Sigmoid colon (tissue), 7 donors: Measurements from ENCODE around the gene ELF4. TPM values are rescaled to one million over a fixed set of nuclear protein-coding genes. Genes with fewer than 3 reads are reported as not detected.
A peak's percentile ranks its signal among the peaks of the same experiment; 100 is the strongest.

Experiments used
- DNase-seq: peaks from one replicate; pipeline ENCODE4 v3.0.0-alpha.2; 2019
- H3K27ac ChIP-seq, 4 donors: fragments of 200-600 bp; sonication (generic); one replicate each; pipeline ENCODE4 v1.5.1; 2016 to 2019; ENCODE audit warnings: mild to moderate bottlenecking in 1 of 4
- H3K27me3 ChIP-seq, 3 donors: fragments of 200-600 bp; sonication (generic); one replicate each; pipeline ENCODE4 v1.5.1; 2019; ENCODE audit warnings: mild to moderate bottlenecking in 1 of 3
- H3K36me3 ChIP-seq, 4 donors: fragments of 200-600 bp; sonication (generic); one replicate each; pipeline ENCODE4 v1.5.1; 2016 to 2019
- H3K4me1 ChIP-seq, 4 donors: fragments of 200-600 bp; sonication (generic); one replicate each; pipeline ENCODE4 v1.5.1; 2017 to 2019
- H3K4me3 ChIP-seq, 4 donors: fragments of 200-600 bp; sonication (generic); one replicate each; pipeline ENCODE4 v1.5.1; 2017 to 2019; ENCODE audit warnings: mild to moderate bottlenecking in 2 of 4, moderate library complexity in 1 of 4
- H3K9me3 ChIP-seq, 4 donors: fragments of 200-600 bp in 3 of 4; sonication (generic) in 3 of 4; one replicate each; pipeline versions ENCODE4 v1.5.1 to v1.6.1; 2013 to 2019
- CTCF ChIP-seq, 4 experiments: fragments of 450-650 bp in 3 of 4; fragments of 200-600 bp in 1 of 4; IDR thresholded peaks; one replicate each; pipeline ENCODE4 v1.5.1; 2016 to 2019; ENCODE audit warnings: antibody characterized with exemption in 4 of 4, mild to moderate bottlenecking in 3 of 4, moderate library complexity in 2 of 4
- EP300 ChIP-seq, 4 donors: sonication (generic); formaldehyde crosslinking; IDR thresholded peaks; one replicate each; pipeline ENCODE4 v1.6.1; 2017; ENCODE audit warnings: antibody characterized with exemption in 4 of 4
- POLR2A ChIP-seq, 2 donors: fragments of 450-650 bp; IDR thresholded peaks; one replicate each; pipeline ENCODE4 v1.6.1; 2016; ENCODE audit warnings: antibody characterized with exemption in 2 of 2, mild to moderate bottlenecking in 2 of 2, moderate library complexity in 2 of 2
- POLR2AphosphoS5 ChIP-seq, 4 donors: sonication (generic); formaldehyde crosslinking; IDR thresholded peaks; one replicate each; pipeline ENCODE4 v1.6.1; 2017; ENCODE audit warnings: antibody characterized with exemption in 4 of 4
- WGBS, 2 donors: extraction: QIAGEN DNeasy Blood & Tissue Kit; methylation state at CpG; one replicate each; pipeline ENCODE4 v1.1.7; 2013; 5-methylcytosine and 5-hydroxymethylcytosine counted together
- intact Hi-C: fragments of 100-400 bp; cut with DNase I; formaldehyde crosslinking; loops from one replicate; pipeline ENCODE4 v1.15.1; 2023
- polyA plus RNA-seq, 3 donors: library from polyadenylated mRNA; stranded (reverse); fragments of 200-250 nt; gene quantifications; one replicate each; pipeline ENCODE4 v1.2.3, GENCODE V29; 2013
- total RNA-seq, 4 donors: library from RNA; depleted of rRNA; stranded (reverse); fragments of >200 nt; gene quantifications; one replicate each; pipeline ENCODE4 v1.1.0, GENCODE V29; 2016
- donor health status: healthy with polysubstance abuse.
- donor health status: Bipolar disorder and iron deficiency.
- donor health status: healthy.

The ELF4 gene
- total and polyA plus RNA-seq, 7 donors, result 4.6 to 25.9 (median 7.8) TPM

GRCh38 chrX:130071611-130072344 is 38.5 kb downstream of the ELF4 start:
- H3K27ac ChIP-seq, result no peak overlapping the region
- intact Hi-C loops, result no loop called here
- no peak for DNase-seq
- peaks cover 0 to 35% (median 8%) of the 10 kb centered on the region in 4 donors for H3K36me3 ChIP-seq
- WGBS, 2 donors, result 21 to 64% methylated on average over 18 of the region's 18 CpGs
- H3K9me3 ChIP-seq, result no peaks in the 10 kb centered on the region
- no peaks in the 10 kb centered on the region for H3K4me1 ChIP-seq
- H3K27me3 ChIP-seq, result no peaks in the 10 kb centered on the region
- no peak overlapping the region for H3K4me3 ChIP-seq
- TF ChIP-seq POLR2AphosphoS5 (IDR thresholded peaks at IDR 0.05), result no peak
- TF ChIP-seq CTCF (IDR thresholded peaks at IDR 0.05), result no peak
- TF ChIP-seq POLR2A (IDR thresholded peaks at IDR 0.05), result no peak
- TF ChIP-seq EP300 (IDR thresholded peaks at IDR 0.05), result no peak

- 91% methylated on average over 15 of the region's 15 CpGs for WGBS, 2 donors
- Histone ChIP-seq H3K36me3 (peaks cover 0 to 34% (median 4%) of the 10 kb centered on the region in 4 donors), H3K27ac (no peak overlapping the region), H3K4me3 (no peak overlapping the region), H3K9me3 (no peaks in the 10 kb centered on the region), H3K27me3 (no peaks in the 10 kb centered on the region), H3K4me1 (no peaks in the 10 kb centered on the region)
- TF ChIP-seq POLR2A (IDR thresholded peaks at IDR 0.05), result no peak
- no peak for TF ChIP-seq POLR2AphosphoS5 (IDR thresholded peaks at IDR 0.05)
- no peak for TF ChIP-seq CTCF (IDR thresholded peaks at IDR 0.05)
- no peak for TF ChIP-seq EP300 (IDR thresholded peaks at IDR 0.05)
- intact Hi-C loops, result loop anchor here (10.0 kb wide), 1 partner anchor 462 kb away; no protein-coding TSS in a partner anchor
- no peak for DNase-seq
These were observed 43.2 kb downstream of the ELF4 start for GRCh38 chrX:130066975-130067615.

- TF ChIP-seq EP300 (IDR thresholded peaks at IDR 0.05) (no peak), POLR2A (IDR thresholded peaks at IDR 0.05) (no peak), CTCF (IDR thresholded peaks at IDR 0.05) (peak; percentile 67 to 88 (median 75)), POLR2AphosphoS5 (IDR thresholded peaks at IDR 0.05) (peak in 2 of 4 donors; percentile 8 to 26)
- peak; percentile 86 for DNase-seq
- peak overlapping the region; percentile 30 to 58 (median 54) for H3K4me3 ChIP-seq
- H3K27me3 ChIP-seq, result no peaks in the 10 kb centered on the region
- peaks cover 0 to 21% (median 7%) of the 10 kb centered on the region in 4 donors for H3K4me1 ChIP-seq
- peak overlapping the region; percentile 55 to 76 (median 72) for H3K27ac ChIP-seq
- intact Hi-C loops, result loop anchor here (1.0 to 10.0 kb wide), 3 partner anchors 78 to 456 kb away; partner anchors contain the start of gene BCORL1
- H3K36me3 ChIP-seq, result no peaks in the 10 kb centered on the region
- H3K9me3 ChIP-seq, result no peaks in the 10 kb centered on the region
- WGBS, 2 donors, result 0 to 1% methylated on average over 87 of the region's 87 CpGs
These were observed 49.9 kb downstream of the ELF4 start for GRCh38 chrX:130060122-130061069.

- intact Hi-C loops, result no loop called here
- TF ChIP-seq CTCF (IDR thresholded peaks at IDR 0.05) (no peak), POLR2AphosphoS5 (IDR thresholded peaks at IDR 0.05) (no peak), POLR2A (IDR thresholded peaks at IDR 0.05) (no peak), EP300 (IDR thresholded peaks at IDR 0.05) (no peak)
- WGBS, 2 donors, result 87 to 90% methylated on average over 7 of the region's 7 CpGs
- H3K27ac ChIP-seq, result peak overlapping the region in 3 of 4 donors; percentile 22 to 76 (median 68)
- H3K27me3 ChIP-seq, result no peaks in the 10 kb centered on the region
- peaks cover 0 to 33% (median 12%) of the 10 kb centered on the region in 4 donors for H3K4me1 ChIP-seq
- DNase-seq, result peak; percentile 75
- no peaks in the 10 kb centered on the region for H3K9me3 ChIP-seq
- H3K36me3 ChIP-seq, result peaks cover 0 to 3% (median 0%) of the 10 kb centered on the region in 4 donors
- no peak overlapping the region for H3K4me3 ChIP-seq
These were observed 51.6 kb downstream of the ELF4 start for GRCh38 chrX:130058652-130059051.
